Measurements from ENCODE around the gene KMT2C.

- no peak for TF ChIP-seq ZNF609 (CRISPR knock-in tag; IDR thresholded peaks at IDR 0.05; ENCODE audit: borderline replicate concordance)
- TF ChIP-seq CTCF (CRISPR knock-in tag; IDR thresholded peaks at IDR 0.05), result no peak
- TF ChIP-seq SNAI1 (CRISPR knock-in tag; IDR thresholded peaks at IDR 0.05; ENCODE audit: borderline replicate concordance), result no peak
- TF ChIP-seq RELA (CRISPR knock-in tag; IDR thresholded peaks at IDR 0.05), result no peak
- no peak for TF ChIP-seq ZSCAN20 (CRISPR knock-in tag; IDR thresholded peaks at IDR 0.05; ENCODE audit: borderline replicate concordance)
- no peak for TF ChIP-seq PRDM15 (CRISPR knock-in tag; IDR thresholded peaks at IDR 0.05)
- no peak for TF ChIP-seq SP4 (CRISPR knock-in tag; IDR thresholded peaks at IDR 0.05)
- no peak for TF ChIP-seq ZBTB1 (CRISPR knock-in tag; IDR thresholded peaks at IDR 0.05; ENCODE audit: borderline replicate concordance)
- no peak for TF ChIP-seq ZNF552 (CRISPR knock-in tag; IDR thresholded peaks at IDR 0.05; ENCODE audit: borderline replicate concordance)
These were observed 318.4 kb downstream of the KMT2C start for GRCh38 chr7:152117356-152117755.
